Testis (tissue), 2 donors: ENCODE measurements around the gene PSRC1.

Experiments used
- CTCF ChIP-seq, 3 experiments: fragments of 450-650 bp in 2 of 3; fragments of 200-600 bp in 1 of 3; sonication (generic) in 1 of 3; IDR thresholded peaks; one replicate each; pipeline ENCODE4 v1.5.1; 2016 to 2019; ENCODE audit warnings: antibody characterized with exemption in 3 of 3, mild to moderate bottlenecking in 2 of 3, moderate library complexity in 1 of 3
- POLR2A ChIP-seq: fragments of 450-650 bp; IDR thresholded peaks from one replicate; pipeline ENCODE4 v1.6.1; 2017; ENCODE audit warnings: antibody characterized with exemption, mild to moderate bottlenecking, moderate library complexity

DNA sequence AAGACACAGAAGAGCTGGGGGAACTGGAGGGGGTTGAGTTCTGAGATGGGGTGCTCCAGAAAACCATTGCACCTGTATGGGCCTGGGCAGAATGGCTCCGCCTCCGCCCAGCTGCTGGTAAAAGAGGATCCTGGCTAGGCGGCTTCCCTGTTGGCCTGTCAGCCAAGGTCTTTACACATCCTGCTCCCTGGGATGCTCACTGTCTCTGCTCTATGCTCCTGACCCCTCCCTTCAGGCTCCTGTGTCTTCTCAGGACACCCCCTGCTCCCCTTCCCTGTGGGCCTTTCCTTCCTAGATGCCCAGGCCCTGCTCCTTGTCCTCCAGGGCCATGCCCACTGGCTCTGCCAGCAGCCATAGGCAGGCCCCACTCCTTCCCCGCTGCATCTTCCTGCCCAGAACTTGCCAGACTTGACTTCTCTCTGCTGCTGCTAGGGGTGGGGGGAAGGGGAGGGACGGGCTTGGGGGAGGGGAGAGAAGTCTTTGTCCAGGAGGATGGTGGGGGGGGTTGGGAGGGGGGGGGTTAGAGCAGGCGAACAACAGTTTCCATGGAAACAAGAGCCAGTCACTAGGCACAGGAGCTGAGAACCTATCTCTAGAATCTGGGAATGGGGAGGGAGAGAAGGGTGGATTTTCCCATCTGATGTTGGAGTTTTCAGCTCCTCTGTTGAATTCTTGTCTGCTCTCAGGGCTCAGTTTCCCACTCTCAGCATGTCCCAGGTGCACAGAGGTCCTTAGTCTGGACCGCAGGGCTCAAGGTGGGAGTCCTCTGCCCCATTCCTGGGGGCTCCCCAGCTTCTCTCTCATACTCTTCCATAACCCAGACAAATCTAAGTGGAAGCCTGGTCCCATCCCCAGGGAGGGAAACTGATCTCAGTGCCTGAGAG lies 23.0 kb downstream of the PSRC1 start:
- TF ChIP-seq CTCF (IDR thresholded peaks at IDR 0.05) = no peak
- no peak for TF ChIP-seq POLR2A
